ENCODE results near the gene HIVEP3. TPM values are rescaled to one million over a fixed set of nuclear protein-coding genes. Genes with fewer than 3 reads are reported as not detected.

The HIVEP3 gene
- total RNA-seq, 3 donors from 2014 or later, result 4.9 to 6.5 (median 6.1) TPM

GRCh38 chr1:41764656-41765055, 154.1 kb downstream of the HIVEP3 start:
- H3K4me3 ChIP-seq, result no peak overlapping the region
- no peak for DNase-seq
- no peaks in the 10 kb centered on the region for H3K36me3 ChIP-seq (ENCODE audit: low read depth)
- TF ChIP-seq CTCF (IDR thresholded peaks at IDR 0.05), result no peak
- H3K4me1 ChIP-seq (ENCODE audit: low read depth), result no peaks in the 10 kb centered on the region
- intact Hi-C loops (cut with DNase I, micrococcal nuclease), result no loop called here
- ATAC-seq, result no peak
- H3K9me3 ChIP-seq, result peaks cover 2% of the 10 kb centered on the region

DNA sequence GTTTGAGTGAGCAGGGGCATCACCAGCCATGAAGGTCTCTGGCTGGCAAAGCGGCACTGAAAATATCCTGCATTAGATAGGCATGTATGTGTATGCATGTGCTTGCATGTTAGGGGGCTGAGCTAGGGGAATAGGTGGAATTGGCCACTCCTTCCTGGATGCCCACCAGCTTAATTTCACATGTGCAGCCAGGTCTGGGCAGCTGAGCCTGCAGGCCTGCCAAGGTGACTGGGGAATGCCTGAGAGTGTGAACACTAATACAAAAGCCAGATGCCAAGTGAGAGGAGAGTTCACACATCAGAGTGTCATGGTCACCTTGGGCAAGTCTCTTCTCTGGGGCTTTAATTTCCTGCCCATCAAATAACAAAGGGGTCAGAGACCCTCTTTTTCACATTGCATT, 155.9 kb downstream of the HIVEP3 start:
- no peak for DNase-seq
- no peak for ATAC-seq
- TF ChIP-seq CTCF (IDR thresholded peaks at IDR 0.05), result no peak
- Histone ChIP-seq H3K9me3 (peaks cover 2% of the 10 kb centered on the region), H3K4me1 (ENCODE audit: low read depth) (no peaks in the 10 kb centered on the region), H3K4me3 (no peak overlapping the region), H3K36me3 (ENCODE audit: low read depth) (no peaks in the 10 kb centered on the region)
- intact Hi-C loops (cut with DNase I, micrococcal nuclease), result no loop called here

DNA sequence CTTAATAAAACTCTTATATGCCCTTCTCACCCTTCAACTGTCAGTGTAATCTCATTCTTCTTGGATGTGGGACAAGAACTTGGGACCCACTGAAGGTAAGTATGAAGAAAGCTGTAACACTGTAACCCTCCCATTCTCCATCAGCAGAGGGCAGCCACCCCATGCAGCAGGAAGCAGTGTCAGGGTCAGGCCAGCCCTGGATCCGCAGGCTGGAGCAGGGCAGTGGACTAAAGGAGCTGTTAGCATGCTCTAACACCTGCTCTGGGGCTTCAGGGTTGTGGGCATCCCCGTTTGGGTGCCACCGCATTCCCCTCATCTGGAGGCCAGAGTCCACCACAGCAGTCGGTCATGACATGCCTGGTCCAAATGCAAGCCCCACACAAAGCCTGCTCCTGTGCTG, 156.5 kb downstream of the HIVEP3 start:
- TF ChIP-seq CTCF (IDR thresholded peaks at IDR 0.05), result no peak
- Histone ChIP-seq H3K4me1 (ENCODE audit: low read depth) (no peaks in the 10 kb centered on the region), H3K4me3 (no peak overlapping the region), H3K36me3 (ENCODE audit: low read depth) (no peaks in the 10 kb centered on the region), H3K9me3 (peaks cover 2% of the 10 kb centered on the region)
- DNase-seq (no peak), ATAC-seq (no peak)
- intact Hi-C loops (cut with DNase I, micrococcal nuclease), result no loop called here

DNA sequence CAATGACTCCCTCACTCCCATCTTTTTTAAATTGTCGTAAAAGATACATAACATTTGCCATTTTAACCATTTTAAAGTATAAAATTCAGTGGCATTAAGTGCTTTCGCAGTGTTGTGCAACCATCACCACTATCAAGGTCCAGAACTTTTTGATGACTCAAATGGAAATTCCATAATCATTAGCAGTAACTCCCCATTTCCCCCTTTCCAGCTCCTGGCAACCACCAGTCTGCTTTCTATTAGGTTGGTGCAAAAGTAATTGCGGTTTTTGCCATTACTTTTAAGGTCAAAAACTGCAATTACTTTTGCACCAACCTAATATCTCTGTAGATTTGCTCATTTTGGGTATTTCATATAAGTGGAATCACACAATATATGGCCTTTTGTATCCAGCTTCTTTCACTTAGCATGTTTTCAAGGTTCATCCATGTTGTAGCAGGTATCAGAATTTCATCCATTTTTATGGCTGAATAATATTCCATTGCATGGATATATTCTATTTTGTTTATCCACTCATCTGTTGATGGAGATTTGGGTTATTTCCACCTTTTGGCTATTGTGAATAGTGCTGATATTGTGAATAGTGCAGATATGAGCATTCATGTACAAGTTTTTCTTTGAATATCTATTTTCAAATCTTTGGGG, 159.7 kb downstream of the HIVEP3 start:
- intact Hi-C loops (cut with DNase I, micrococcal nuclease), result no loop called here
- DNase-seq, result no peak
- Histone ChIP-seq H3K9me3 (peaks cover 2% of the 10 kb centered on the region), H3K4me3 (no peak overlapping the region), H3K4me1 (ENCODE audit: low read depth) (no peaks in the 10 kb centered on the region), H3K36me3 (ENCODE audit: low read depth) (no peaks in the 10 kb centered on the region)
- TF ChIP-seq CTCF (IDR thresholded peaks at IDR 0.05), result no peak
- no peak for ATAC-seq

DNA sequence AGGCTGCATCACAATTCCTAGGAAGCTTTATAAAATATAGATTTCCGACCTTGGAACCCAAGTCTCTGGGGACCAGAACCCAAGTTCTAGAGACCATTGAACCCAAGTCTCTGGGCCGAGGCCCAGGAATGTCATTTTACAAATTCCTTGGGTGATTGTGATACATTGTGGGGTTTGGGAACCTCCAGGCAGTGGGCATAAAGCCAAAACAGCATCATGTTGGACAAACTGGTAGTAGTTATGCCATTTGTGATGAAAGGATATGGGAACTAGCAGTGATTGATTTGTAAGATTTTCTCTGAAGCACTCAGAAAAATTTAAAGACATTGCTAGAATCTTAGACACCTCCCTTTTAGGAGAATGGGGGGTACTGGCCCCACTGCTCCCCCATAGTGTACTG, 160.2 kb downstream of the HIVEP3 start:
- ATAC-seq (no peak), DNase-seq (no peak)
- Histone ChIP-seq H3K4me3 (no peak overlapping the region), H3K4me1 (ENCODE audit: low read depth) (no peaks in the 10 kb centered on the region), H3K36me3 (ENCODE audit: low read depth) (no peaks in the 10 kb centered on the region), H3K9me3 (peaks cover 2% of the 10 kb centered on the region)
- no peak for TF ChIP-seq CTCF (IDR thresholded peaks at IDR 0.05)
- intact Hi-C loops (cut with DNase I, micrococcal nuclease), result no loop called here

- Histone ChIP-seq H3K9me3 (no peaks in the 10 kb centered on the region), H3K4me3 (no peak overlapping the region), H3K36me3 (ENCODE audit: low read depth) (no peaks in the 10 kb centered on the region), H3K4me1 (ENCODE audit: low read depth) (no peaks in the 10 kb centered on the region)
- no peak for TF ChIP-seq CTCF (IDR thresholded peaks at IDR 0.05)
- intact Hi-C loops (cut with DNase I, micrococcal nuclease), result no loop called here
- no peak for DNase-seq
- ATAC-seq, result no peak
These were observed 164.2 kb downstream of the HIVEP3 start for GRCh38 chr1:41754540-41754939.

Measured in mucosa of descending colon (tissue), 3 donors.